K562 (cell line): ENCODE data around the gene LMCD1. TPM values are rescaled to one million over a fixed set of nuclear protein-coding genes. Genes with fewer than 3 reads are reported as not detected.

ENCODE experiments used
- ATAC-seq: fragments of 200-7000 bp; cut with Tn5 transposase; 3 replicates; pipeline ENCODE4 v1.9.1; 2020; ENCODE audit warnings: moderate library complexity
- BruUV-seq: library from RNA; stranded (reverse); fragments of 400-500 nt; replicated peaks from 2 replicates; lab custom pipeline; 2021; lab: Mats Ljungman, UMichigan
- CTCF ChIA-PET: fragments of 300-600 bp; formaldehyde crosslinking; extraction: SDS; loops from one replicate; lab custom pipeline; 2021; ENCODE audit warnings: low intra/inter-chr PET ratio; lab: Yijun Ruan, JAX
- POLR2A ChIA-PET: fragments of 300-600, 350-650 bp; sonication (Branson Sonifier 250); formaldehyde crosslinking; extraction: SDS; loops from one replicate; lab custom pipeline; 2021; ENCODE audit warnings: antibody characterized with exemption, inconsistent platforms; lab: Yijun Ruan, JAX
- DNase-seq, 4 experiments: peaks; one replicate each; pipeline versions ENCODE4 v3.0.0 to v3.0.0-alpha.2; 2011 to 2018; ENCODE audit warnings: low spot score in 3 of 4, mixed read lengths in 3 of 4; ENCODE audit errors: extremely low read depth in 1 of 4
- FAIRE-seq: peaks from 2 replicates; lab custom pipeline; 2011; peaks lifted over from hg19 to GRCh38; lab: Jason Lieb, UNC
- H2AFZ ChIP-seq: 2 replicates; pipeline ENCODE4 v1.6.0; 2011; ENCODE audit warnings: low read depth, low read length, control low read depth, inconsistent platforms
- H3K27ac ChIP-seq: fragments of 200-600 bp; 3 replicates; pipeline ENCODE4 v1.8.0; 2011; ENCODE audit warnings: low read depth, mild to moderate bottlenecking, control low read depth, inconsistent platforms, low read length, moderate library complexity, mixed read lengths; ENCODE audit errors: extremely low read depth
- H3K27me3 ChIP-seq, 2 experiments: fragments of 300-600 bp in 1 of 2; 2 replicates in 1 of 2; 3 replicates in 1 of 2; pipeline versions ENCODE4 v1.6.0 to v1.8.0; 2011; ENCODE audit warnings: inconsistent platforms in 2 of 2, low read length in 2 of 2, mild to moderate bottlenecking in 1 of 2, mixed read lengths in 1 of 2, moderate library complexity in 1 of 2; ENCODE audit not compliant: control insufficient read depth in 2 of 2, insufficient read depth in 2 of 2
- H3K36me3 ChIP-seq: fragments of 300-600 bp; 3 replicates; pipeline ENCODE4 v1.8.0; 2011; ENCODE audit warnings: mild to moderate bottlenecking, low read length, inconsistent platforms; ENCODE audit not compliant: control insufficient read depth, insufficient read depth
- H3K4me1 ChIP-seq, 2 experiments: fragments of 200-600 bp in 1 of 2; replicated peaks in 1 of 2; 2 replicates in 1 of 2; 3 replicates in 1 of 2; pipeline versions ENCODE4 v1.5.1 to v1.8.0; 2011; ENCODE audit warnings: inconsistent platforms in 2 of 2, low read length in 2 of 2, mild to moderate bottlenecking in 1 of 2, mixed read lengths in 1 of 2, moderate library complexity in 1 of 2; ENCODE audit not compliant: control insufficient read depth in 2 of 2, insufficient read depth in 2 of 2
- H3K4me2 ChIP-seq: 2 replicates; pipeline ENCODE4 v1.6.1; 2011; ENCODE audit warnings: low read length, control low read depth, inconsistent platforms, mixed read lengths; ENCODE audit not compliant: insufficient read depth
- H3K4me3 ChIP-seq: fragments of 200-600 bp; sonication (generic), shearing (Covaris generic); 2 replicates; pipeline ENCODE4 v1.5.1; 2016; ENCODE audit warnings: control low read depth, inconsistent platforms
- H3K79me2 ChIP-seq: fragments of 200-600 bp; 3 replicates; pipeline ENCODE4 v1.8.0; 2011; ENCODE audit warnings: low read length, inconsistent platforms; ENCODE audit not compliant: control insufficient read depth, insufficient read depth
- H3K9ac ChIP-seq, 2 experiments: 2 replicates each; pipeline versions ENCODE4 v1.6.0 to v1.6.1; 2011; ENCODE audit warnings: low read depth in 2 of 2, low read length in 2 of 2, control low read depth in 1 of 2, inconsistent platforms in 1 of 2, mild to moderate bottlenecking in 1 of 2, mixed read lengths in 1 of 2; ENCODE audit not compliant: insufficient read depth in 1 of 2
- H3K9me1 ChIP-seq: one replicate; pipeline ENCODE4 v1.6.0; 2011; ENCODE audit warnings: inconsistent platforms, mild to moderate bottlenecking, low read length, moderate library complexity; ENCODE audit not compliant: control insufficient read depth, insufficient read depth
- H3K9me3 ChIP-seq: replicated peaks from 2 replicates; pipeline ENCODE4 v1.5.1; 2011; ENCODE audit warnings: low read depth, low read length, inconsistent platforms; ENCODE audit not compliant: control insufficient read depth, insufficient read depth
- H4K20me1 ChIP-seq: replicated peaks from 2 replicates; pipeline ENCODE4 v1.6.1; 2011; ENCODE audit warnings: low read length, inconsistent platforms, mixed read lengths; ENCODE audit not compliant: control insufficient read depth, insufficient read depth
- ILF3 ChIP-seq: fragments of 450-650 bp; IDR thresholded peaks from 2 replicates; pipeline ENCODE4 v1.6.1; 2018; ENCODE audit warnings: antibody characterized with exemption, mild to moderate bottlenecking, moderate library complexity, borderline replicate concordance
- JUND ChIP-seq, 2 experiments: IDR thresholded peaks; 2 replicates in 1 of 2; 3 replicates in 1 of 2; pipeline ENCODE4 v1.6.1; 2011; ENCODE audit warnings: borderline replicate concordance in 2 of 2, low read depth in 2 of 2, low read length in 2 of 2, improper control_type of control experiment in 1 of 2, missing biosample characterization in 1 of 2, missing genetic modification characterization in 1 of 2, missing genetic modification reagents in 1 of 2
- OTX1 ChIP-seq: fragments of 450-650 bp; formaldehyde crosslinking; IDR thresholded peaks from 2 replicates; pipeline ENCODE4 v1.4.0; 2022; ENCODE audit warnings: mild to moderate bottlenecking
- PML ChIP-seq: IDR thresholded peaks from 2 replicates; pipeline ENCODE4 v1.6.1; 2012; ENCODE audit warnings: low read length, inconsistent platforms
- RBM17 ChIP-seq: fragments of 200-400 bp; formaldehyde crosslinking; IDR thresholded peaks from 2 replicates; pipeline ENCODE4 v1.6.1; 2017; ENCODE audit warnings: low read depth, mild to moderate bottlenecking, low read length, borderline replicate concordance
- SRSF1 ChIP-seq: fragments of 200-400 bp; formaldehyde crosslinking; IDR thresholded peaks from 2 replicates; pipeline ENCODE4 v1.6.1; 2017; ENCODE audit warnings: mild to moderate bottlenecking, low read depth, low read length, moderate library complexity
- TAL1 ChIP-seq: fragments of 450-650 bp; IDR thresholded peaks from 2 replicates; pipeline ENCODE4 v1.6.1; 2016; ENCODE audit warnings: mild to moderate bottlenecking
- ZNF3 ChIP-seq: fragments of 250-450 bp; sonication (Bioruptor Pico); IDR thresholded peaks from 2 replicates; pipeline ENCODE4 v1.5.0; 2021; ENCODE audit warnings: mild to moderate bottlenecking, moderate library complexity
- ZNF764 ChIP-seq: fragments of 250-450 bp; sonication (Bioruptor Pico); IDR thresholded peaks from 2 replicates; pipeline ENCODE4 v1.4.0; 2020; ENCODE audit warnings: low read depth, mild to moderate bottlenecking, moderate library complexity
- ZNF780A ChIP-seq: fragments of 250-450 bp; sonication (Bioruptor Pico); IDR thresholded peaks from 2 replicates; pipeline ENCODE4 v1.5.0; 2021; ENCODE audit warnings: mild to moderate bottlenecking
- WGBS: fragments of 100-300 bp; shearing (Covaris generic); methylation state at CpG from one replicate; pipeline ENCODE4 v1.1.6; 2016; ENCODE audit warnings: low coverage, mixed read lengths; ENCODE audit not compliant: insufficient coverage; ENCODE audit errors: missing lambda C conversion rate; 5-methylcytosine and 5-hydroxymethylcytosine counted together
- in situ Hi-C: fragments of 300-500 bp; cut with MboI; formaldehyde crosslinking; loops from 4 replicates; pipeline ENCODE4 v1.15.0; 2018; ENCODE audit warnings: inconsistent platforms, mixed read lengths
- intact Hi-C: fragments of 100-400 bp; cut with micrococcal nuclease; formaldehyde crosslinking; loops from 2 replicates; pipeline ENCODE4 v1.14.2; 2022
- polyA plus RNA-seq, 8 experiments: library from polyadenylated mRNA; depleted of rRNA in 4 of 8; stranded (reverse) in 5 of 8; unstranded in 3 of 8; fragments of >200 nt; fragmentation: Nextera tagmentation in 2 of 8; fragmentation: Illumina TruSeq in 1 of 8; extraction: Ambion mirVana in 2 of 8; extraction: Trizol in 1 of 8; gene quantifications; 2 replicates each; pipeline versions ENCODE4 v1.2.1 to v1.2.3, GENCODE V29; 2011 to 2014; ENCODE audit warnings: inconsistent platforms in 1 of 8, missing spikeins in 1 of 8
- total RNA-seq, 7 experiments: library from RNA; depleted of rRNA in 6 of 7; stranded (reverse); fragments of >200 nt in 6 of 7; fragmentation: Illumina TruSeq in 2 of 7; extraction: Trizol in 2 of 7; gene quantifications; 2 replicates each; pipeline versions ENCODE4 v1.2.1 to v1.2.3, GENCODE V29; 2011 to 2021; ENCODE audit warnings: low replicate concordance in 1 of 7
- TF ChIP-seq, protein P1 (sequence below): fragments of 250-450 bp; sonication (Bioruptor Pico); IDR thresholded peaks from 2 replicates; pipeline ENCODE4 v1.4.0; 2020
- TF ChIP-seq, protein P2 (sequence below), 2 experiments: fragments of 450-650 bp in 1 of 2; sonication (generic) in 1 of 2; formaldehyde crosslinking in 1 of 2; IDR thresholded peaks in 1 of 2; conservative IDR thresholded peaks in 1 of 2; 2 replicates each; pipeline versions ENCODE4 v1.6.1 to v1.8.1; 2016 to 2023; ENCODE audit warnings: mild to moderate bottlenecking in 2 of 2, moderate library complexity in 2 of 2, inconsistent platforms in 1 of 2, missing genetic modification reagents in 1 of 2
- TF ChIP-seq, protein P3 (sequence below): fragments of 450-650 bp; IDR thresholded peaks from 2 replicates; pipeline ENCODE4 v1.6.1; 2016; ENCODE audit warnings: missing biosample characterization, missing genetic modification characterization

The LMCD1 gene
- total and polyA plus RNA-seq, 9 of the 15 experiments (the other 6 are each of a cell fraction or from before 2014, with no cell fraction given), result 0.60 TPM; not detected in 8

DNA sequence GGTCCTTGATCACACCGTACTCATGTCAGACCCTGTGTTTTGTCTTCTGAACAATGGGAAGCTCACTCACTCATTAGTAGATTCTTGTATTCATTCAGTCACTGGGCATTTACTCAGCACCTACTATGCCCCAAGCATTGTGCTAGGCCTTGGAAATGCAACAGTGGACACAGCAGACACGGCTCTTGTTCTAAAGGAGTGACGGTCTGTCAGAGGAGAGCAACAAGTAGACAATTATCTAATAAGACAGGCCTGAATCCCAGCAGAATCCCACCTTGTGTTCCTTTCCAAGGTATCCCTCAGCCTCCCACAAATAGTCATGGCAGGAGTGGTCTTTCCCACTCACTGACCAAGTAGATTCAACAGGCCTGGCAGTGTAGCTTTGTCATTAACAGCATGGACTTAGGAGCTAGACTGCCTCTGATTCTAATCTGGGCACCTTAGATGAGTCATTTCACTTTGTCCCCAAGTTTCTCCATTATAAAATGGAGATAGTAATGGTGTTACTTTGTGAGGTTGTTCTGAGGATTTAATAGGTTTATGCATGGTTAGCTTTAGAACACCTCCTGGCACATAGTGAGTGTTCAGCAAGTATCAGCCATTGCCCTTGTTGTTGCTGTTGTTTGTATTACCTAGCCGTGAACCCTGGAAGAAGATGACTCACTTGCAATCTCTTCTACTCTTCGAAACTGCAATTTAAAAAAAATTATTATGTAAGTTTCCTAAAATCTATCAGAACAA lies 73.9 kb downstream of the LMCD1 start:
- Histone ChIP-seq H4K20me1 (no peaks in the 10 kb centered on the region), H3K9me3 (no peaks in the 10 kb centered on the region), H3K27ac (no peak overlapping the region), H3K79me2 (no peaks in the 10 kb centered on the region), H3K27me3 (0 out of 5 replicates have a peak, but pooled peaks cover 0 to 6% of the 10 kb centered on the region in 2 experiments), H3K4me3 (no peak overlapping the region), H2AFZ (no peak overlapping the region), H3K4me1 (no peaks in the 10 kb centered on the region), H3K36me3 (no peaks in the 10 kb centered on the region), H3K4me2 (no peak overlapping the region), H3K9me1 (no peaks in the 10 kb centered on the region), H3K9ac (no peak overlapping the region)
- intact Hi-C loops, result no loop called here
- FAIRE-seq, result no peak
- CTCF ChIA-PET, result no interaction called here
- in situ Hi-C loops, result no loop called here
- POLR2A ChIA-PET, result interaction anchor here (1.0 kb wide), 1 partner anchor 9 kb away, joined by 3 read pairs; no protein-coding TSS in a partner anchor
- no peak for DNase-seq
- no peak for ATAC-seq
- WGBS, result 1% methylated on average over 5 of the region's 5 CpGs
- BruUV-seq, result no TSS peak
- TF ChIP-seq, protein P1, sequence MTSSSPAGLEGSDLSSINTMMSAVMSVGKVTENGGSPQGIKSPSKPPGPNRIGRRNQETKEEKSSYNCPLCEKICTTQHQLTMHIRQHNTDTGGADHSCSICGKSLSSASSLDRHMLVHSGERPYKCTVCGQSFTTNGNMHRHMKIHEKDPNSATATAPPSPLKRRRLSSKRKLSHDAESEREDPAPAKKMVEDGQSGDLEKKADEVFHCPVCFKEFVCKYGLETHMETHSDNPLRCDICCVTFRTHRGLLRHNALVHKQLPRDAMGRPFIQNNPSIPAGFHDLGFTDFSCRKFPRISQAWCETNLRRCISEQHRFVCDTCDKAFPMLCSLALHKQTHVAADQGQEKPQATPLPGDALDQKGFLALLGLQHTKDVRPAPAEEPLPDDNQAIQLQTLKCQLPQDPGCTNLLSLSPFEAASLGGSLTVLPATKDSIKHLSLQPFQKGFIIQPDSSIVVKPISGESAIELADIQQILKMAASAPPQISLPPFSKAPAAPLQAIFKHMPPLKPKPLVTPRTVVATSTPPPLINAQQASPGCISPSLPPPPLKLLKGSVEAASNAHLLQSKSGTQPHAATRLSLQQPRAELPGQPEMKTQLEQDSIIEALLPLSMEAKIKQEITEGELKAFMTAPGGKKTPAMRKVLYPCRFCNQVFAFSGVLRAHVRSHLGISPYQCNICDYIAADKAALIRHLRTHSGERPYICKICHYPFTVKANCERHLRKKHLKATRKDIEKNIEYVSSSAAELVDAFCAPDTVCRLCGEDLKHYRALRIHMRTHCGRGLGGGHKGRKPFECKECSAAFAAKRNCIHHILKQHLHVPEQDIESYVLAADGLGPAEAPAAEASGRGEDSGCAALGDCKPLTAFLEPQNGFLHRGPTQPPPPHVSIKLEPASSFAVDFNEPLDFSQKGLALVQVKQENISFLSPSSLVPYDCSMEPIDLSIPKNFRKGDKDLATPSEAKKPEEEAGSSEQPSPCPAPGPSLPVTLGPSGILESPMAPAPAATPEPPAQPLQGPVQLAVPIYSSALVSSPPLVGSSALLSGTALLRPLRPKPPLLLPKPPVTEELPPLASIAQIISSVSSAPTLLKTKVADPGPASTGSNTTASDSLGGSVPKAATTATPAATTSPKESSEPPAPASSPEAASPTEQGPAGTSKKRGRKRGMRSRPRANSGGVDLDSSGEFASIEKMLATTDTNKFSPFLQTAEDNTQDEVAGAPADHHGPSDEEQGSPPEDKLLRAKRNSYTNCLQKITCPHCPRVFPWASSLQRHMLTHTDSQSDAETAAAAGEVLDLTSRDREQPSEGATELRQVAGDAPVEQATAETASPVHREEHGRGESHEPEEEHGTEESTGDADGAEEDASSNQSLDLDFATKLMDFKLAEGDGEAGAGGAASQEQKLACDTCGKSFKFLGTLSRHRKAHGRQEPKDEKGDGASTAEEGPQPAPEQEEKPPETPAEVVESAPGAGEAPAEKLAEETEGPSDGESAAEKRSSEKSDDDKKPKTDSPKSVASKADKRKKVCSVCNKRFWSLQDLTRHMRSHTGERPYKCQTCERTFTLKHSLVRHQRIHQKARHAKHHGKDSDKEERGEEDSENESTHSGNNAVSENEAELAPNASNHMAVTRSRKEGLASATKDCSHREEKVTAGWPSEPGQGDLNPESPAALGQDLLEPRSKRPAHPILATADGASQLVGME, result no peak
- TF ChIP-seq, protein P2, sequence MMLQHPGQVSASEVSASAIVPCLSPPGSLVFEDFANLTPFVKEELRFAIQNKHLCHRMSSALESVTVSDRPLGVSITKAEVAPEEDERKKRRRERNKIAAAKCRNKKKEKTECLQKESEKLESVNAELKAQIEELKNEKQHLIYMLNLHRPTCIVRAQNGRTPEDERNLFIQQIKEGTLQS (IDR thresholded peaks at IDR 0.05), result peak; percentile 47
- TF ChIP-seq, protein P2 (CRISPR knock-in tag; conservative IDR thresholded peaks at IDR 0.05), result no peak
- TF ChIP-seq PML (no peak), ZNF3 (CRISPR knock-in tag) (no peak), RBM17 (no peak), ZNF764 (CRISPR knock-in tag) (no peak), SRSF1 (no peak), TAL1 (no peak), ILF3 (no peak), JUND (IDR thresholded peaks at IDR 0.05; ENCODE audit: borderline replicate concordance, low read depth, low read length) (peak; percentile 25; the same call in 1 of the 2 replicates), JUND (tag; IDR thresholded peaks at IDR 0.05; ENCODE audit: borderline replicate concordance, low read depth, low read length) (peak; percentile 64; the same call in 1 of the 3 replicates), OTX1 (CRISPR knock-in tag) (no peak), ZNF780A (CRISPR knock-in tag) (no peak)
- TF ChIP-seq, protein P3, sequence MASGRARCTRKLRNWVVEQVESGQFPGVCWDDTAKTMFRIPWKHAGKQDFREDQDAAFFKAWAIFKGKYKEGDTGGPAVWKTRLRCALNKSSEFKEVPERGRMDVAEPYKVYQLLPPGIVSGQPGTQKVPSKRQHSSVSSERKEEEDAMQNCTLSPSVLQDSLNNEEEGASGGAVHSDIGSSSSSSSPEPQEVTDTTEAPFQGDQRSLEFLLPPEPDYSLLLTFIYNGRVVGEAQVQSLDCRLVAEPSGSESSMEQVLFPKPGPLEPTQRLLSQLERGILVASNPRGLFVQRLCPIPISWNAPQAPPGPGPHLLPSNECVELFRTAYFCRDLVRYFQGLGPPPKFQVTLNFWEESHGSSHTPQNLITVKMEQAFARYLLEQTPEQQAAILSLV, result no peak
